Frontal cortex (tissue), 4 donors: Measurements from ENCODE around the gene TNFAIP2. TPM values are rescaled to one million over a fixed set of nuclear protein-coding genes. Genes with fewer than 3 reads are reported as not detected.
"Not testable (repeated sequence)": the region's sequence is repeated elsewhere in the genome, so short reads cannot be mapped to it uniquely, and the experiment has no call there.

Experiments used
- DNase-seq, 2 donors: peaks; one replicate each; pipeline ENCODE4 v3.0.0; 2012; ENCODE audit warnings: low spot score in 2 of 2
- FAIRE-seq: peaks from 2 replicates; lab custom pipeline; 2012; peaks lifted over from hg19 to GRCh38; lab: Jason Lieb, UNC
- total RNA-seq: library from RNA; depleted of rRNA; stranded (reverse); fragments of >200 nt; gene quantifications from one replicate; pipeline ENCODE4 v1.2.3, GENCODE V29; 2014
- donor health status: control.
- donor health status: control.
- donor health status: control.

The TNFAIP2 gene
- total RNA-seq, 1 donor from 2014 or later, result 11.8 TPM

GRCh38 chr14:103172921-103173320 is 49.7 kb downstream of the TNFAIP2 start:
- DNase-seq, result no peak
- FAIRE-seq, result no peak

DNA sequence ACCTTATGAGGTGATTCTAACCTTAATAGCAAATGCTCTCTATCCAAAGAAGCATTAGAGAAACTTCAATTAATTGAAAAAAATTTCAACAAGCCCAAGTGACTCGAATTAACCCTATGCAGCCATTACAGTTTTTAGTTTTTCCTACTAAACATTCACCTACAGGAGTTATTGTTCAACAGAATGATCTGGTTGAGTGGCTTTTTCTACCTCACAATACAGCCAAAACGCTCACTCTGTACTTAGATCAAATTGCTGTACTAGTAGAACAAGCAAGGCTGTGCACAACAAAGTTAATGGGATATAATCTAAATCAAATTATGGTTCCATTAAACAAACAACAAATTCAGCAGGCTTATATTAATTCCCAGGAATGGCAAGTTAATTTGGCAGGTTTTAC is 50.6 kb downstream of the TNFAIP2 start:
- not testable (repeated sequence) for DNase-seq, FAIRE-seq

DNA sequence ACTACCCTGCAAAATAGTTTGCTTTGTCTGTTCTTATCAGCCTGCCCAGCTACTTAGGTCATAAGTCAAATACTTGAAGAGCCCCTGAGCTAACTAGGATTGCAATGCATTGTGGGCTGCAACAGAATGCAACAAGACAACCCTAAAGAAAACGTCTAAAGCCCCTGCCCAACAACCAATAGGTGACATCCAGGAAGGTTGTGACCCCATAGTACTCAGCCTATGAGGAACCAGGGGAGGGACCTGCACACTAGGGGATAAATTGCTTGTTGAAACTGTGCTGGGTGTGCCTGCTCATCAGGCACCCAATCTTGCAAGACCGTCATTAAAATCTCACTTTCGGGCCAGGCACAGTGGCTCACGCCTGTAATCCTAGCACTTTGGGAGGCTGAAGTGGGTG is 52.9 kb downstream of the TNFAIP2 start:
- FAIRE-seq, DNase-seq: not testable (repeated sequence)

GRCh38 chr14:103177376-103177775 is 54.1 kb downstream of the TNFAIP2 start:
- no peak for FAIRE-seq
- no peak for DNase-seq

DNA sequence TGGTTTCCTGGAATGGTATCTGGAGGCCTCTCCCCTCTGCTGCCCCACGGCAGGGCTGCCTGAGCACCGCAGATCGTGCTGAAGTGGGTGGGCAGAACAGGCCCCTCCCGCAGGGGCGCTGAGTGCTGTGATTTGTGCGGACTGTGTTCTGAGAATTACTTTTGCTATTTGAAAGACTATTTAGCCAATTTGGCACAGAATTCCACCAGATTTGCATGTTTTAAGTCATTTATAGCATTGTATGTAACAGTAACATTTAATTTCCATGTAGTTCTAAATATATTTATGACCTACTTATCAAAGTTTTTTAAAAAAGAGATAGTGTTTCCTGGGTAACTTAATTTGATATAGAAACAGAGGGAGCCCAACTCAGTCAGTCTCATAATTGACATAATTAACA is 55.3 kb downstream of the TNFAIP2 start:
- no peak for DNase-seq
- no peak for FAIRE-seq

DNA sequence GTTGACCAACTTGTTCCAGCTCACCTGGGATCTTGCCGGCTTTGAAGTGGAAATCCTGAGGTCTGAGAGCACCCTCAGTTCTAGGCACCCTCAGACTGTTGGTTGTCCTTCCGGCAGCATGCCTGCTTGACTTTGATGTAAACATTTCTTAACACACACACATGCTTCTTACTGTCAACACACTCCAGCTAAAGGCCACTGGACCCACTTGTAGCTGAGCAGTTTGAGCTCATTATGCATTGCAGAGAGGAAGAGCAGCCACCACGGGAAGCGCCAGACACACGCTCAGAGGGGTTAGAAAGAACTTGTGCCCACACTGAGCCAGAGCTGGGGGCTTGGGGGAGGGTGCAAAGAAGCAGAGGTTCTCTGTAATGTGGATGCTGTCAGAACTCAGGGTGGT is 55.8 kb downstream of the TNFAIP2 start:
- no peak for FAIRE-seq
- DNase-seq, result no peak

DNA sequence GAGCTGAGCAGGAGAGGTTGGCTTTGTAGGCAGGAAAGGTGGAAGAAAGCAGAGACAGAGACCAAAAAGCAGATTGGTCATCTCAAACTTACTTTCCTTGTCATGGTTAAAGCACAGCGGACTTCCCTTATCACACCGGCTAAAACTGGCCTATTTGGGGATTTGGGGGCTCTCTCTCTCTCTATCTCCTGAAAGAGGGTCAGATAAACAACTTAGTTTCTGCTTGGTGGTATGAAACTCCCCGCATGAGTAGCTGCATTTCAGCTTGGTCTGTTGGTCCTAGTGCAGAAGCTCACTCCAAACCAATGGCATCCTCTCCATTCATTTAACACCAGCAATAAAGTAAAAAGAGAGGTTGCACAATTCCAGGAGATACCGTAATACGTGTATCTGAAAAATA is 57.1 kb downstream of the TNFAIP2 start:
- no peak for FAIRE-seq
- no peak for DNase-seq

DNA sequence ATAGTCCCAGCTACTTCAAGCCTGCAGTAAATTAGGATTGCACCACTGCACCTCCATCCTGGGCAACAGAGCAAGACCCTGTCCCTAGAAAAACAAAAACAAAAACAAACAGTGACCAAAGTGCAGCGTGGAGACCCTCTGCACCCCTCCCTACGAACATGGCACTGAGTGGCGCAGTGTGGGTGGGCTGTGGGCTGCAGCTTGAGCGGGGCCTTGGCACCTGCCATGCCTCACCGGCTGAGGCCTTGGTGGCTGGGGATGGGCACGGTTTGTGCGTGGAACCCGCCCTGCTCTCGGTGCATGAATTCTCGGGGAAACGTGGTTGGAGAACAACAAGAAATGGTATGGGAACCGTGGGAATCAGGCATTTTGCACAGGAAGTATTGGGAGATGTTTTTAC is 60.8 kb downstream of the TNFAIP2 start:
- FAIRE-seq (no peak), DNase-seq (no peak)

GRCh38 chr14:103185051-103186029 is 62.1 kb downstream of the TNFAIP2 start:
- DNase-seq (peak in 1 of 2 donors; percentile 35), FAIRE-seq (peak; percentile 28)

DNA sequence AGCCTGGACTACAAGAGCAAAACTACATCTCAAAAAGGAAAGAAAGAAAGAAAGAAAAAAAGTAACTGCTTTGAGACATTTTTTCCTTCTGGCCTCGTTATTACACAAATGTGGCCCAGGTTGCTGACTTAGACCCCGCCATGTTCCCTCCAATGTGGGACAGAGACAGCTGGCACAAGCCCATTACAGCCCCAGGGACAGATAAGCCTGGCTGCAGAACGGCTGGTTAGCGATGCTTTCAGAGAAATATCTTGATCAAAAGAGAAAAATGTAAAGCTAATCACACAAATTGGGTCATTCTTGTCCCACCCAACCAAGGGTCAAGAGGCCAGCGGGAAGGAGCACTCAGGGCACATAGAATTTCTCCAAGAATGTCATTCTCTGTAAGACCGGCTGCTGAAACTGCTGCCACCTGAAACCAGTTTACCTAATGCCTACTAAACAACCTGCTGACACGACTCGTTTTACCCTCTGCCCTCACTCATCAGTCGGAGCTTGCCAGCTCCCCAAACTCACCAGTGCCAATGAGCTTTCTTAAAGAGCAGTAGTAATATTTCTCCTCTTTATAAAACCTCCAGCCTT is 63.1 kb downstream of the TNFAIP2 start:
- DNase-seq, result no peak
- FAIRE-seq, result no peak

Other genes starting within 250 kb of the TNFAIP2 start
- gene AMN, start 200.8 kb upstream of the TNFAIP2 start, total RNA-seq, result under 0.01 TPM
- 64.0 TPM for gene CDC42BPB, start 65.9 kb upstream of the TNFAIP2 start, total RNA-seq
- not detected for gene LBHD2, start 39.3 kb upstream of the TNFAIP2 start, total RNA-seq
- gene EXOC3L4, start 28.7 kb upstream of the TNFAIP2 start, total RNA-seq, result 0.82 TPM
- gene EIF5, start 210.8 kb downstream of the TNFAIP2 start, total RNA-seq, result 129 TPM